CD14-positive monocyte (primary cell): ENCODE measurements around the gene BLM. TPM values are rescaled to one million over a fixed set of nuclear protein-coding genes. Genes with fewer than 3 reads are reported as not detected.

Experiments
- DNase-seq, 3 donors: peaks; one replicate each; pipeline ENCODE4 v3.0.0-alpha.2; 2011 to 2022
- H2AFZ ChIP-seq: 2 replicates; pipeline ENCODE4 v1.6.0; 2012; ENCODE audit warnings: mild to moderate bottlenecking, low read depth, low read length, inconsistent platforms; ENCODE audit not compliant: insufficient read depth, poor library complexity, severe bottlenecking
- H3K27ac ChIP-seq, 2 donors: 1 replicate in 1 of 2; 2 replicates in 1 of 2; pipeline ENCODE4 v1.5.1; 2012 to 2013; ENCODE audit warnings: low read length in 2 of 2, control low read depth in 1 of 2, inconsistent platforms in 1 of 2, low read depth in 1 of 2, mild to moderate bottlenecking in 1 of 2
- H3K27me3 ChIP-seq, 2 donors: one replicate each; pipeline versions ENCODE4 v1.6.0 to v1.6.1; 2011 to 2013; ENCODE audit warnings: low read length in 2 of 2; ENCODE audit not compliant: control insufficient read depth in 2 of 2, insufficient read depth in 2 of 2
- H3K36me3 ChIP-seq, 2 donors: replicated peaks in 1 of 2; 1 replicate in 1 of 2; 2 replicates in 1 of 2; pipeline versions ENCODE4 v1.5.1 to v1.6.1; 2012 to 2013; ENCODE audit warnings: low read length in 2 of 2, control low read depth in 1 of 2, inconsistent platforms in 1 of 2, mild to moderate bottlenecking in 1 of 2; ENCODE audit not compliant: insufficient read depth in 2 of 2, control insufficient read depth in 1 of 2
- H3K4me1 ChIP-seq, 2 donors: 1 replicate in 1 of 2; 2 replicates in 1 of 2; pipeline versions ENCODE4 v1.5.1 to v1.6.1; 2012 to 2013; ENCODE audit warnings: low read length in 2 of 2, control low read depth in 1 of 2, inconsistent platforms in 1 of 2, mild to moderate bottlenecking in 1 of 2, moderate library complexity in 1 of 2; ENCODE audit not compliant: insufficient read depth in 2 of 2, control insufficient read depth in 1 of 2
- H3K4me2 ChIP-seq: replicated peaks from 2 replicates; pipeline ENCODE3; 2012; ENCODE audit warnings: low read length, moderate library complexity, mild to moderate bottlenecking; ENCODE audit not compliant: poor library complexity, severe bottlenecking; ENCODE audit errors: extremely low read depth
- H3K4me3 ChIP-seq, 3 experiments: fragments of 200-600 bp in 1 of 3; sonication (generic) in 1 of 3; replicated peaks in 1 of 3; 1 replicate in 2 of 3; 2 replicates in 1 of 3; pipeline ENCODE4 v1.5.1; 2011 to 2013; ENCODE audit warnings: low read length in 3 of 3, mild to moderate bottlenecking in 3 of 3, control low read depth in 2 of 3, low read depth in 2 of 3, inconsistent platforms in 1 of 3, moderate library complexity in 1 of 3
- H3K79me2 ChIP-seq: 2 replicates; pipeline ENCODE4 v1.6.0; 2012; ENCODE audit warnings: mild to moderate bottlenecking, control low read depth, inconsistent platforms, low read length, moderate library complexity; ENCODE audit not compliant: insufficient read depth
- H3K9ac ChIP-seq: 2 replicates; pipeline ENCODE4 v1.6.0; 2017; ENCODE audit warnings: low read length, mild to moderate bottlenecking; ENCODE audit not compliant: insufficient read depth, poor library complexity, severe bottlenecking
- H3K9me3 ChIP-seq, 2 donors: replicated peaks in 1 of 2; 1 replicate in 1 of 2; 2 replicates in 1 of 2; pipeline versions ENCODE4 v1.5.1 to v1.6.1; 2012 to 2013; ENCODE audit warnings: low read length in 2 of 2, control low read depth in 1 of 2; ENCODE audit not compliant: control insufficient read depth in 1 of 2, insufficient read depth in 1 of 2
- H4K20me1 ChIP-seq: 2 replicates; pipeline ENCODE4 v1.6.0; 2012; ENCODE audit warnings: mild to moderate bottlenecking, low read length, control low read depth, moderate library complexity; ENCODE audit not compliant: insufficient read depth
- H3K27ac Mint-ChIP-seq, 7 donors: one replicate each; pipeline ENCODE4 v1.8.0; 2020; ENCODE audit warnings: mild to moderate bottlenecking in 7 of 7, mixed read lengths in 7 of 7, moderate library complexity in 6 of 7, inconsistent platforms in 2 of 7
- H3K27me3 Mint-ChIP-seq, 3 donors: one replicate each; pipeline ENCODE4 v1.8.0; 2021 to 2022; ENCODE audit warnings: low read depth in 3 of 3, mild to moderate bottlenecking in 3 of 3, mixed read lengths in 3 of 3, moderate library complexity in 3 of 3, inconsistent platforms in 1 of 3
- H3K36me3 Mint-ChIP-seq, 2 donors: one replicate each; pipeline ENCODE4 v1.8.0; 2020; ENCODE audit warnings: mixed read lengths in 2 of 2, inconsistent platforms in 1 of 2, mild to moderate bottlenecking in 1 of 2
- H3K4me1 Mint-ChIP-seq: one replicate; pipeline ENCODE4 v1.8.0; 2020; ENCODE audit warnings: mild to moderate bottlenecking, mixed read lengths
- H3K4me3 Mint-ChIP-seq, 2 donors: one replicate each; pipeline ENCODE4 v1.8.0; 2020; ENCODE audit warnings: mild to moderate bottlenecking in 2 of 2, mixed read lengths in 2 of 2, moderate library complexity in 1 of 2
- H3K9me3 Mint-ChIP-seq, 7 donors: one replicate each; pipeline ENCODE4 v1.8.0; 2020 to 2022; ENCODE audit warnings: mixed read lengths in 7 of 7, mild to moderate bottlenecking in 6 of 7, moderate library complexity in 6 of 7, inconsistent platforms in 2 of 7
- WGBS: methylation state at CpG from one replicate; pipeline ENCODE4 v1.1.5; 2013; ENCODE audit warnings: missing lambda C conversion rate; ENCODE audit not compliant: insufficient coverage; 5-methylcytosine and 5-hydroxymethylcytosine counted together
- intact Hi-C, 2 donors: fragments of 100-400 bp; cut with micrococcal nuclease; formaldehyde crosslinking; loops; one replicate each; pipeline versions ENCODE4 v1.15.0 to v1.15.1; 2023
- polyA plus RNA-seq, 3 donors: library from polyadenylated mRNA; depleted of rRNA in 1 of 3; unstranded in 2 of 3; stranded (reverse) in 1 of 3; fragments of 300-500 nt in 2 of 3; fragments of >200 nt in 1 of 3; fragmentation: Illumina TruSeq in 2 of 3; gene quantifications; 1 replicate in 2 of 3; 2 replicates in 1 of 3; pipeline ENCODE4 v1.2.3, GENCODE V29; 2012 to 2021
- TF ChIP-seq, protein P1 (sequence below): fragments of 200-600 bp; IDR thresholded peaks from one replicate; pipeline ENCODE4 v1.8.0; 2022; ENCODE audit warnings: antibody characterized with exemption, mild to moderate bottlenecking

BLM gene
- polyA plus RNA-seq, 3 donors = 0.69 to 2.3 (median 1.2) TPM

DNA sequence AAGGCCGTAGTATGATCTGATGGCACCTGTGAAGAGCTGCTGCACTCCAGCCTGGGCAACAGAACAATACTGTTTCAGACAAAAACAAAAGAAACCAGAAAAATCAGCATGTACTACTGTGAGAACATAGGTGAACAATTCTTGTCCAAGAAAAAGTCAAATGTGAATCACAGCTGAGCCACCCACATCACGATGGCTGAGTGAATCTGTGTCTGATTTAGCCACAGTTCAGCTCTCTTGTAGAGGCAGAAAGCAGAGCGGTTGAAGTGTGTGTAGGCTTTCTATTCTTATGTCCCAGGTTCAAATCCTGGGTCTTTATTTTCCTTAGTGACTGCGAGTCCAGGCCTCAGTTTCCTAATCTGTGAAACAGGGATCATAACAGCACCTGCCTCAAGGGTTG is 146.8 kb downstream of the BLM start:
- H3K4me1 ChIP-seq = peaks cover 74 to 93% of the 10 kb centered on the region in 2 donors
- peak overlapping the region; percentile 35 for H3K4me2 ChIP-seq
- H3K27me3 ChIP-seq = no peaks in the 10 kb centered on the region
- Mint-ChIP-seq H3K27me3 (peaks cover 0 to 2% (median 0%) of the 10 kb centered on the region in 3 donors), H3K4me3 (no peak overlapping the region), H3K36me3 (peaks cover 3 to 5% of the 10 kb centered on the region in 2 donors), H3K9me3 (peaks cover 0 to 2% (median 0%) of the 10 kb centered on the region in 7 donors), H3K27ac (peak overlapping the region; percentile 95 to 98 (median 96)), H3K4me1 (peaks cover 75% of the 10 kb centered on the region)
- no peaks in the 10 kb centered on the region for H3K9me3 ChIP-seq
- no peaks in the 10 kb centered on the region for H4K20me1 ChIP-seq
- H3K27ac ChIP-seq = peak overlapping the region; percentile 87 to 88
- TF ChIP-seq, protein P1, sequence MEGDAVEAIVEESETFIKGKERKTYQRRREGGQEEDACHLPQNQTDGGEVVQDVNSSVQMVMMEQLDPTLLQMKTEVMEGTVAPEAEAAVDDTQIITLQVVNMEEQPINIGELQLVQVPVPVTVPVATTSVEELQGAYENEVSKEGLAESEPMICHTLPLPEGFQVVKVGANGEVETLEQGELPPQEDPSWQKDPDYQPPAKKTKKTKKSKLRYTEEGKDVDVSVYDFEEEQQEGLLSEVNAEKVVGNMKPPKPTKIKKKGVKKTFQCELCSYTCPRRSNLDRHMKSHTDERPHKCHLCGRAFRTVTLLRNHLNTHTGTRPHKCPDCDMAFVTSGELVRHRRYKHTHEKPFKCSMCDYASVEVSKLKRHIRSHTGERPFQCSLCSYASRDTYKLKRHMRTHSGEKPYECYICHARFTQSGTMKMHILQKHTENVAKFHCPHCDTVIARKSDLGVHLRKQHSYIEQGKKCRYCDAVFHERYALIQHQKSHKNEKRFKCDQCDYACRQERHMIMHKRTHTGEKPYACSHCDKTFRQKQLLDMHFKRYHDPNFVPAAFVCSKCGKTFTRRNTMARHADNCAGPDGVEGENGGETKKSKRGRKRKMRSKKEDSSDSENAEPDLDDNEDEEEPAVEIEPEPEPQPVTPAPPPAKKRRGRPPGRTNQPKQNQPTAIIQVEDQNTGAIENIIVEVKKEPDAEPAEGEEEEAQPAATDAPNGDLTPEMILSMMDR = no peak
- intact Hi-C loops = loop anchor here in 1 of 2 donors (10.0 kb wide), 1 partner anchor 299 kb away; no protein-coding TSS in a partner anchor
- H3K79me2 ChIP-seq = no peaks in the 10 kb centered on the region
- no peak overlapping the region for H2AFZ ChIP-seq
- peak overlapping the region in 1 of 3 experiments; percentile 11 for H3K4me3 ChIP-seq
- 100% methylated on average over 3 of the region's 4 CpGs for WGBS
- H3K9ac ChIP-seq = no peak overlapping the region
- no peaks in the 10 kb centered on the region for H3K36me3 ChIP-seq
- peak in 1 of 3 donors; percentile 25 for DNase-seq

DNA sequence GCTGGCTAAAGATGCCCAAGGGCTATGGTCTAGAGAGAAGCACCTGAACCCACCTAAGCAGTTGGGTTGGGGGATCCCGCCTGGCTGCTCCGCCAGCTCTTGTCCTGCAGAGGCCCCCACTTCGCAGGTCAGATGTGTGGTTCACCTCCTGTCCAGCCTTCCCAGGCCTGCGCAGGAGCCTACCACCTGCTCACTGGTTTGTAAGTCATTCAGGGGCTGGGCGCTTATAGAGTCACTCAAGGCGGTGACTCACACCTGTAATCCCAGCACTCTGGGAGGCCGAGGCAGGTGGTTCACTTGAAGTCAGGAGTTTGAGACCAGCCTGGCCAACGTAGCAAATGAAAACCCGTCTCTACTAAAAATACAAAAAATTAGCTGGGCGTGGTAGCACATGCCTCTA is 147.4 kb downstream of the BLM start:
- H3K27ac ChIP-seq = peak overlapping the region; percentile 87 to 88
- TF ChIP-seq, protein P1 = no peak
- 98% methylated on average over 8 of the region's 10 CpGs for WGBS
- peaks cover 76% of the 10 kb centered on the region for H3K4me1 Mint-ChIP-seq
- no peaks in the 10 kb centered on the region for H3K9me3 ChIP-seq
- no peaks in the 10 kb centered on the region for H4K20me1 ChIP-seq
- H3K4me1 ChIP-seq = peaks cover 74 to 93% of the 10 kb centered on the region in 2 donors
- peak overlapping the region in 1 of 3 experiments; percentile 11 for H3K4me3 ChIP-seq
- peaks cover 3 to 5% of the 10 kb centered on the region in 2 donors for H3K36me3 Mint-ChIP-seq
- peaks cover 0 to 2% (median 0%) of the 10 kb centered on the region in 7 donors for H3K9me3 Mint-ChIP-seq
- no peak for DNase-seq
- intact Hi-C loops = loop anchor here in 1 of 2 donors (10.0 kb wide), 1 partner anchor 300 kb away; no protein-coding TSS in a partner anchor
- H3K4me3 Mint-ChIP-seq = no peak overlapping the region
- no peak overlapping the region for H3K9ac ChIP-seq
- peaks cover 0 to 2% (median 0%) of the 10 kb centered on the region in 3 donors for H3K27me3 Mint-ChIP-seq
- peak overlapping the region in 6 of 7 donors; percentile 28 to 96 (median 64) for H3K27ac Mint-ChIP-seq
- no peaks in the 10 kb centered on the region for H3K36me3 ChIP-seq
- no peak overlapping the region for H3K4me2 ChIP-seq
- H3K27me3 ChIP-seq = no peaks in the 10 kb centered on the region
- no peak overlapping the region for H2AFZ ChIP-seq
- H3K79me2 ChIP-seq = no peaks in the 10 kb centered on the region
